ENCODE results near the gene RCSD1.
"Not testable (repeated sequence)": the region's sequence is repeated elsewhere in the genome, so short reads cannot be mapped to it uniquely, and the experiment has no call there.

GRCh38 chr1:167613984-167614383 lies 16.0 kb upstream of the RCSD1 start:
- not testable (repeated sequence) for TF ChIP-seq CTCF (conservative IDR thresholded peaks at IDR 0.05; ENCODE audit: low read length); EZH2phosphoT487 (IDR thresholded peaks at IDR 0.05; ENCODE audit: borderline replicate concordance)
